Uterus (tissue), 4 donors: ENCODE results near the gene NDC1. TPM values are rescaled to one million over a fixed set of nuclear protein-coding genes. Genes with fewer than 3 reads are reported as not detected.

Experiments used
- DNase-seq, 2 donors: peaks; one replicate each; pipeline ENCODE4 v3.0.0-alpha.2; 2019 to 2020
- H3K27ac ChIP-seq, 2 donors: fragments of 200-600 bp; sonication (generic); 1 replicate in 1 of 2; 2 replicates in 1 of 2; pipeline ENCODE4 v1.5.1; 2016 to 2018
- H3K27me3 ChIP-seq, 2 donors: fragments of 200-600 bp; sonication (generic); one replicate each; pipeline ENCODE4 v1.5.1; 2018 to 2019; ENCODE audit warnings: control low read depth in 1 of 2
- H3K36me3 ChIP-seq, 2 donors: fragments of 200-600 bp; sonication (generic); one replicate each; pipeline ENCODE4 v1.5.1; 2019; ENCODE audit warnings: control low read depth in 1 of 2
- H3K4me1 ChIP-seq, 2 donors: fragments of 200-600 bp; sonication (generic); one replicate each; pipeline ENCODE4 v1.5.1; 2018 to 2019; ENCODE audit warnings: control low read depth in 1 of 2
- H3K4me3 ChIP-seq, 2 donors: fragments of 200-600 bp; sonication (generic); 1 replicate in 1 of 2; 2 replicates in 1 of 2; pipeline ENCODE4 v1.5.1; 2018 to 2019; ENCODE audit warnings: mild to moderate bottlenecking in 1 of 2
- H3K9me3 ChIP-seq, 2 donors: fragments of 200-600 bp; sonication (generic); one replicate each; pipeline ENCODE4 v1.5.1; 2019; ENCODE audit warnings: control low read depth in 1 of 2
- CTCF ChIP-seq, 4 experiments: fragments of 200-600 bp in 2 of 4; fragments of 450-650 bp in 2 of 4; sonication (generic) in 2 of 4; IDR thresholded peaks; one replicate each; pipeline ENCODE4 v1.5.1; 2016 to 2019; ENCODE audit warnings: antibody characterized with exemption in 4 of 4, mild to moderate bottlenecking in 2 of 4, moderate library complexity in 1 of 4
- POLR2A ChIP-seq, 2 donors: fragments of 450-650 bp; IDR thresholded peaks; one replicate each; pipeline ENCODE4 v1.6.1; 2016; ENCODE audit warnings: antibody characterized with exemption in 2 of 2, mild to moderate bottlenecking in 1 of 2, moderate library complexity in 1 of 2
- intact Hi-C: fragments of 100-400 bp; cut with DNase I; formaldehyde crosslinking; loops from one replicate; pipeline ENCODE4 v1.15.1; 2023; ENCODE audit warnings: low total_unique reads
- total RNA-seq, 4 donors: library from RNA; depleted of rRNA in 3 of 4; stranded (reverse); fragments of >200 nt in 3 of 4; gene quantifications; one replicate each; pipeline versions ENCODE4 v1.1.0 to v1.2.4, GENCODE V29; 2014 to 2023
- donor health status: DM: yes; HTN: yes; CAD: no.

Gene NDC1
- total RNA-seq, 4 donors from 2014 or later = 6.1 to 41.8 (median 16.8) TPM

- no peak for DNase-seq
- TF ChIP-seq CTCF (IDR thresholded peaks at IDR 0.05) (no peak), POLR2A (IDR thresholded peaks at IDR 0.05) (no peak)
- H3K27me3 ChIP-seq = no peaks in the 10 kb centered on the region
- H3K9me3 ChIP-seq = no peaks in the 10 kb centered on the region
- H3K36me3 ChIP-seq = no peaks in the 10 kb centered on the region
- intact Hi-C loops = no loop called here
- H3K4me1 ChIP-seq = no peaks in the 10 kb centered on the region
- no peak overlapping the region for H3K4me3 ChIP-seq
- H3K27ac ChIP-seq = no peak overlapping the region
Observed at GRCh38 chr1:53769184-53769583, 68.9 kb downstream of the NDC1 start.

GRCh38 chr1:53766831-53767405, 71.2 kb downstream of the NDC1 start:
- Histone ChIP-seq H3K4me1 (no peaks in the 10 kb centered on the region), H3K36me3 (no peaks in the 10 kb centered on the region), H3K4me3 (no peak overlapping the region), H3K9me3 (no peaks in the 10 kb centered on the region), H3K27ac (no peak overlapping the region), H3K27me3 (no peaks in the 10 kb centered on the region)
- TF ChIP-seq POLR2A (IDR thresholded peaks at IDR 0.05) (no peak), CTCF (IDR thresholded peaks at IDR 0.05) (no peak)
- DNase-seq = no peak
- intact Hi-C loops = no loop called here

GRCh38 chr1:53766194-53766742, 71.8 kb downstream of the NDC1 start:
- H3K27me3 ChIP-seq = no peaks in the 10 kb centered on the region
- no peak for DNase-seq
- H3K4me1 ChIP-seq = no peaks in the 10 kb centered on the region
- intact Hi-C loops = no loop called here
- no peaks in the 10 kb centered on the region for H3K36me3 ChIP-seq
- no peak overlapping the region for H3K4me3 ChIP-seq
- TF ChIP-seq POLR2A (IDR thresholded peaks at IDR 0.05) (no peak), CTCF (IDR thresholded peaks at IDR 0.05) (no peak)
- no peaks in the 10 kb centered on the region for H3K9me3 ChIP-seq
- no peak overlapping the region for H3K27ac ChIP-seq

- no peaks in the 10 kb centered on the region for H3K27me3 ChIP-seq
- H3K9me3 ChIP-seq = no peaks in the 10 kb centered on the region
- no peaks in the 10 kb centered on the region for H3K4me1 ChIP-seq
- no peak overlapping the region for H3K4me3 ChIP-seq
- DNase-seq = no peak
- no peaks in the 10 kb centered on the region for H3K36me3 ChIP-seq
- no peak overlapping the region for H3K27ac ChIP-seq
- intact Hi-C loops = no loop called here
- TF ChIP-seq CTCF (IDR thresholded peaks at IDR 0.05) (no peak), POLR2A (IDR thresholded peaks at IDR 0.05) (no peak)
Observed at GRCh38 chr1:53765657-53766056, 72.4 kb downstream of the NDC1 start.

- H3K27ac ChIP-seq = no peak overlapping the region
- no peaks in the 10 kb centered on the region for H3K9me3 ChIP-seq
- TF ChIP-seq POLR2A (IDR thresholded peaks at IDR 0.05) = no peak
- TF ChIP-seq CTCF (IDR thresholded peaks at IDR 0.05) = no peak
- no peak for DNase-seq
- H3K36me3 ChIP-seq = no peaks in the 10 kb centered on the region
- H3K4me3 ChIP-seq = no peak overlapping the region
- intact Hi-C loops = no loop called here
- H3K27me3 ChIP-seq = no peaks in the 10 kb centered on the region
- H3K4me1 ChIP-seq = no peaks in the 10 kb centered on the region
Observed at GRCh38 chr1:53763911-53764310, 74.2 kb downstream of the NDC1 start.
